Lower lobe of right lung (tissue), 2 donors: ENCODE results near the gene CLIP4. TPM values are rescaled to one million over a fixed set of nuclear protein-coding genes. Genes with fewer than 3 reads are reported as not detected.

Source experiments
- ATAC-seq, 2 donors: fragments of 200-7000 bp; cut with Tn5 transposase; one replicate each; pipeline ENCODE4 v1.9.1; 2020 to 2022; ENCODE audit warnings: mild to moderate bottlenecking in 2 of 2, moderate library complexity in 2 of 2
- DNase-seq: peaks from one replicate; pipeline ENCODE4 v3.0.0-alpha.2; 2020
- H3K27ac ChIP-seq: fragments of 200-600 bp; one replicate; pipeline ENCODE4 v1.8.0; 2022
- H3K27me3 ChIP-seq: fragments of 200-600 bp; one replicate; pipeline ENCODE4 v1.8.0; 2022; ENCODE audit warnings: low read depth
- H3K36me3 ChIP-seq: fragments of 200-600 bp; one replicate; pipeline ENCODE4 v1.8.0; 2022; ENCODE audit warnings: mild to moderate bottlenecking
- H3K4me1 ChIP-seq: fragments of 200-600 bp; one replicate; pipeline ENCODE4 v1.8.0; 2022
- H3K4me3 ChIP-seq: fragments of 200-600 bp; one replicate; pipeline ENCODE4 v1.8.0; 2022; ENCODE audit warnings: mild to moderate bottlenecking
- H3K9me3 ChIP-seq: fragments of 200-600 bp; one replicate; pipeline ENCODE4 v1.8.0; 2022
- intact Hi-C: fragments of 100-400 bp; cut with DNase I; formaldehyde crosslinking; loops from one replicate; pipeline ENCODE4 v1.11.0; 2022
- total RNA-seq: library from RNA; stranded (reverse); fragmentation: NEBNext Ultra II Directional; extraction: Animal tissue kit (Norgen Biotek cat#: 25700); gene quantifications from one replicate; pipeline ENCODE4 v1.2.1, GENCODE V29; 2021
- TF ChIP-seq, protein P1 (sequence below): fragments of 200-600 bp; IDR thresholded peaks from one replicate; pipeline ENCODE4 v1.8.0; 2022; ENCODE audit warnings: antibody characterized with exemption, mild to moderate bottlenecking
- donor health status: DM: no; HTN: yes; CAD: no; lungs with severe emphysema.

Gene CLIP4
- total RNA-seq, 1 donor from 2014 or later: 64.6 TPM

DNA sequence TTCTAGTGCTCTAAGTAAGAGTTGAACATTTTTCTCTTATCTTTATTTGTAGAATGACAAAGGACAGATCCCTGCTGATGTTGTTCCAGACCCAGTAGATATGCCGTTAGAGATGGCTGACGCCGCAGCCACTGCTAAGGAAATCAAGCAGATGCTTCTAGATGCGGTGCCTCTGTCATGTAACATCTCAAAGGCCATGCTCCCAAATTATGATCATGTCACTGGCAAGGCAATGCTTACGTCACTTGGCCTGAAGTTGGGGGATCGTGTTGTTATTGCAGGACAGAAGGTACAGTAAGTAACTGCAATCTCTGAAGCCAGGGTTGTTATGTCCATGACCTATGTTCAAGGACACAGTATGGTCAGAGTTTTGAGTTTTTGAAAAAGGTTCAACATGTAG is 28.4 kb downstream of the CLIP4 start:
- Histone ChIP-seq H3K4me3 (no peak overlapping the region), H3K27ac (no peak overlapping the region), H3K27me3 (no peaks in the 10 kb centered on the region), H3K9me3 (no peaks in the 10 kb centered on the region), H3K36me3 (peaks cover 36% of the 10 kb centered on the region), H3K4me1 (no peaks in the 10 kb centered on the region)
- intact Hi-C loops: no loop called here
- DNase-seq: no peak
- ATAC-seq: no peak
- TF ChIP-seq, protein P1, sequence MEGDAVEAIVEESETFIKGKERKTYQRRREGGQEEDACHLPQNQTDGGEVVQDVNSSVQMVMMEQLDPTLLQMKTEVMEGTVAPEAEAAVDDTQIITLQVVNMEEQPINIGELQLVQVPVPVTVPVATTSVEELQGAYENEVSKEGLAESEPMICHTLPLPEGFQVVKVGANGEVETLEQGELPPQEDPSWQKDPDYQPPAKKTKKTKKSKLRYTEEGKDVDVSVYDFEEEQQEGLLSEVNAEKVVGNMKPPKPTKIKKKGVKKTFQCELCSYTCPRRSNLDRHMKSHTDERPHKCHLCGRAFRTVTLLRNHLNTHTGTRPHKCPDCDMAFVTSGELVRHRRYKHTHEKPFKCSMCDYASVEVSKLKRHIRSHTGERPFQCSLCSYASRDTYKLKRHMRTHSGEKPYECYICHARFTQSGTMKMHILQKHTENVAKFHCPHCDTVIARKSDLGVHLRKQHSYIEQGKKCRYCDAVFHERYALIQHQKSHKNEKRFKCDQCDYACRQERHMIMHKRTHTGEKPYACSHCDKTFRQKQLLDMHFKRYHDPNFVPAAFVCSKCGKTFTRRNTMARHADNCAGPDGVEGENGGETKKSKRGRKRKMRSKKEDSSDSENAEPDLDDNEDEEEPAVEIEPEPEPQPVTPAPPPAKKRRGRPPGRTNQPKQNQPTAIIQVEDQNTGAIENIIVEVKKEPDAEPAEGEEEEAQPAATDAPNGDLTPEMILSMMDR: no peak

GRCh38 chr2:29146197-29146596 is 31.0 kb downstream of the CLIP4 start:
- ATAC-seq (no peak), DNase-seq (no peak)
- TF ChIP-seq, protein P1: no peak
- intact Hi-C loops: no loop called here
- no peaks in the 10 kb centered on the region for H3K4me1 ChIP-seq
- H3K36me3 ChIP-seq: peaks cover 36% of the 10 kb centered on the region
- no peaks in the 10 kb centered on the region for H3K27me3 ChIP-seq
- H3K9me3 ChIP-seq: no peaks in the 10 kb centered on the region
- H3K4me3 ChIP-seq: no peak overlapping the region
- no peak overlapping the region for H3K27ac ChIP-seq

DNA sequence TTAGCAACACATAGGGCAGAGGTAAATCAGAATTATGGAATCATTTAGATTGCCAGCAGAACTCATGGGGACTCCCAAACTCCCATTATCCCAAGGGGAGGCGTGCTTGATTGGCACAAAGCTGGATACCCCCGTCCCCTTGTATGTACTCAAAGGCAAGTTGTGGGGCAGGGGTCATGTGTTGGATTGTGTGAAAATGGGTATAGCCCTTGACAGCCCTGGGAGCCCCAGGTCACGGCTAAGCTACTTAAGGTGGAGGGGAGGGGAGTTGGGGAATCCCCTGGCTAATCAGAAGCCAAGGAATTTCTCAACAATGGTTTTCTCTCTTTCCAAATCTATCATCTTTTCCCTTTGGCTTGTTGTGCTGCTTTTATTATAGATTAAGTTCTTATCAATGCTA is 32.7 kb downstream of the CLIP4 start:
- H3K27ac ChIP-seq: no peak overlapping the region
- H3K9me3 ChIP-seq: no peaks in the 10 kb centered on the region
- peaks cover 41% of the 10 kb centered on the region for H3K36me3 ChIP-seq
- no peaks in the 10 kb centered on the region for H3K27me3 ChIP-seq
- intact Hi-C loops: no loop called here
- H3K4me3 ChIP-seq: no peak overlapping the region
- TF ChIP-seq, protein P1: no peak
- no peaks in the 10 kb centered on the region for H3K4me1 ChIP-seq
- DNase-seq (no peak), ATAC-seq (no peak)

- H3K27me3 ChIP-seq: no peaks in the 10 kb centered on the region
- H3K9me3 ChIP-seq: no peaks in the 10 kb centered on the region
- no peaks in the 10 kb centered on the region for H3K4me1 ChIP-seq
- intact Hi-C loops: no loop called here
- DNase-seq: no peak
- no peak overlapping the region for H3K27ac ChIP-seq
- no peak for ATAC-seq
- H3K4me3 ChIP-seq: no peak overlapping the region
- TF ChIP-seq, protein P1: no peak
- H3K36me3 ChIP-seq: peaks cover 55% of the 10 kb centered on the region
These were observed 39.4 kb downstream of the CLIP4 start for GRCh38 chr2:29154610-29155009.

- H3K27me3 ChIP-seq: no peaks in the 10 kb centered on the region
- no peaks in the 10 kb centered on the region for H3K9me3 ChIP-seq
- intact Hi-C loops: no loop called here
- ATAC-seq: no peak
- no peaks in the 10 kb centered on the region for H3K4me1 ChIP-seq
- H3K4me3 ChIP-seq: no peak overlapping the region
- TF ChIP-seq, protein P1: no peak
- H3K27ac ChIP-seq: no peak overlapping the region
- peaks cover 65% of the 10 kb centered on the region for H3K36me3 ChIP-seq
- no peak for DNase-seq
These were observed 40.4 kb downstream of the CLIP4 start for GRCh38 chr2:29155578-29155977.

DNA sequence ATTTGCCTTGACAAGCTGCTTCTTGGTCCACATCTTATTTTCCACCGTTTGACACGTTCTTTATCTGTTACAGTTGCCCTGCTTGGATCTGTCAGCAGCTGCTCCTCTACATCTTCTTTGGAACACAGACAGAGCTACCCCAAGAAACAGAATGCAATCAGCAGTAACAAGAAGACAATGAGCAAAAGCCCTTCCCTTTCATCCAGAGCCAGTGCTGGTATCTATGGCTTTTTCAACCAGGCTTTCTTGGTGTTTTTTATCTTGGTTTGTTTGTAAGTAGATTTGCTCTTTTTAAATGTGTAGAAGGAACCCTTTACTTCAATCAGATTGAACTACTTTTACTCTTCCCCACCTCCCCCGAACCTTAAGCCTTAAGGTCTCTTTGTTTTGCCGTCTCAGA is 41.9 kb downstream of the CLIP4 start:
- no peaks in the 10 kb centered on the region for H3K9me3 ChIP-seq
- no peak for DNase-seq
- H3K36me3 ChIP-seq: peaks cover 79% of the 10 kb centered on the region
- H3K27ac ChIP-seq: no peak overlapping the region
- no peak for ATAC-seq
- H3K27me3 ChIP-seq: no peaks in the 10 kb centered on the region
- H3K4me1 ChIP-seq: no peaks in the 10 kb centered on the region
- H3K4me3 ChIP-seq: no peak overlapping the region
- intact Hi-C loops: no loop called here
- TF ChIP-seq, protein P1: no peak
